B cell (primary cell): ENCODE measurements around the gene MRPS34. TPM values are rescaled to one million over a fixed set of nuclear protein-coding genes. Genes with fewer than 3 reads are reported as not detected.

Experiments
- ATAC-seq: fragments of 200-7000 bp; cut with Tn5 transposase; one replicate; pipeline ENCODE4 v1.10.0; 2021; ENCODE audit warnings: low read depth, mild to moderate bottlenecking, moderate number of reproducible peaks, moderate library complexity
- CTCF ChIA-PET: fragments of 350-600 bp; sonication (Branson Sonifier 250); formaldehyde crosslinking; loops from one replicate; lab custom pipeline; 2021; ENCODE audit warnings: antibody characterized with exemption, inconsistent platforms; lab: Charles Lee
- POLR2A ChIA-PET: fragments of 350-600 bp; sonication (Branson Sonifier 250); formaldehyde crosslinking; loops from one replicate; lab custom pipeline; 2021; ENCODE audit warnings: antibody characterized with exemption; lab: Charles Lee
- DNase-seq: peaks from one replicate; pipeline ENCODE4 v3.0.0; 2013
- H2AFZ ChIP-seq: 2 replicates; pipeline ENCODE4 v1.6.1; 2012; ENCODE audit warnings: mild to moderate bottlenecking, low read depth, low read length; ENCODE audit not compliant: insufficient read depth, poor library complexity, severe bottlenecking
- H3K27ac ChIP-seq, 2 donors: 1 replicate in 1 of 2; 2 replicates in 1 of 2; pipeline ENCODE4 v1.5.1; 2012 to 2013; ENCODE audit warnings: low read length in 2 of 2, mild to moderate bottlenecking in 2 of 2, moderate library complexity in 1 of 2
- H3K27me3 ChIP-seq, 4 experiments: fragments of 200-600 bp in 1 of 4; sonication (generic) in 1 of 4; replicated peaks in 1 of 4; 1 replicate in 2 of 4; 2 replicates in 2 of 4; pipeline versions ENCODE4 v1.6.1 to v1.7.0; 2013 to 2016; ENCODE audit warnings: low read length in 3 of 4, mild to moderate bottlenecking in 2 of 4, mixed read lengths in 1 of 4, moderate library complexity in 1 of 4; ENCODE audit not compliant: insufficient read depth in 4 of 4, control insufficient read depth in 3 of 4; ENCODE audit errors: control extremely low read depth in 1 of 4
- H3K36me3 ChIP-seq, 2 experiments: replicated peaks in 1 of 2; 1 replicate in 1 of 2; 2 replicates in 1 of 2; pipeline versions ENCODE4 v1.6.1 to v1.7.1; 2013; ENCODE audit warnings: low read length in 1 of 2; ENCODE audit not compliant: insufficient read depth in 2 of 2, control insufficient read depth in 1 of 2; ENCODE audit errors: control extremely low read depth in 1 of 2, extremely low read depth in 1 of 2
- H3K4me1 ChIP-seq, 2 donors: fragments of 200-600 bp in 1 of 2; sonication (generic) in 1 of 2; 1 replicate in 1 of 2; 2 replicates in 1 of 2; pipeline versions ENCODE4 v1.5.1 to v1.6.1; 2013 to 2017; ENCODE audit warnings: low read length in 2 of 2; ENCODE audit not compliant: control insufficient read depth in 2 of 2, insufficient read depth in 2 of 2
- H3K4me2 ChIP-seq: replicated peaks from 2 replicates; pipeline ENCODE3; 2012; ENCODE audit warnings: mild to moderate bottlenecking, low read depth, low read length; ENCODE audit not compliant: poor library complexity, severe bottlenecking
- H3K4me3 ChIP-seq, 5 experiments: fragments of 200-600 bp in 1 of 5; sonication (generic) in 1 of 5; 1 replicate in 3 of 5; 2 replicates in 2 of 5; pipeline versions ENCODE4 v1.5.1 to v1.7.0; 2011 to 2016; ENCODE audit warnings: low read length in 4 of 5, mild to moderate bottlenecking in 4 of 5, low read depth in 2 of 5, control low read depth in 1 of 5, moderate library complexity in 1 of 5; ENCODE audit not compliant: insufficient read depth in 1 of 5; ENCODE audit errors: control extremely low read depth in 1 of 5, extremely low read depth in 1 of 5
- H3K79me2 ChIP-seq: fragments of 200-600 bp; sonication (generic); one replicate; pipeline ENCODE4 v1.6.0; 2016; ENCODE audit warnings: low read length; ENCODE audit not compliant: control insufficient read depth, insufficient read depth
- H3K9ac ChIP-seq: fragments of 200-600 bp; sonication (generic); 2 replicates; pipeline ENCODE4 v1.6.1; 2017; ENCODE audit warnings: mild to moderate bottlenecking, low read length, moderate library complexity
- H3K9me3 ChIP-seq, 3 donors: one replicate each; pipeline versions ENCODE4 v1.6.1 to v1.7.1; 2013; ENCODE audit warnings: low read length in 2 of 3; ENCODE audit not compliant: control insufficient read depth in 2 of 3, insufficient read depth in 1 of 3; ENCODE audit errors: control extremely low read depth in 1 of 3
- H4K20me1 ChIP-seq: 2 replicates; pipeline ENCODE4 v1.6.0; 2012; ENCODE audit warnings: mild to moderate bottlenecking, low read length; ENCODE audit not compliant: insufficient read depth, control insufficient read depth, poor library complexity, severe bottlenecking
- H3K27ac Mint-ChIP-seq: one replicate; pipeline ENCODE4 v1.8.0; 2021; ENCODE audit warnings: mixed read lengths
- H3K27me3 Mint-ChIP-seq: one replicate; pipeline ENCODE4 v1.8.0; 2021; ENCODE audit warnings: mixed read lengths
- H3K4me1 Mint-ChIP-seq: one replicate; pipeline ENCODE4 v1.8.0; 2021; ENCODE audit warnings: mixed read lengths
- H3K4me3 Mint-ChIP-seq: one replicate; pipeline ENCODE4 v1.8.0; 2021; ENCODE audit warnings: mixed read lengths
- H3K9me3 Mint-ChIP-seq: one replicate; pipeline ENCODE4 v1.8.0; 2022; ENCODE audit warnings: mixed read lengths; ENCODE audit not compliant: insufficient read depth
- EZH2 ChIP-seq: IDR thresholded peaks from 2 replicates; pipeline ENCODE4 v1.6.1; 2012; ENCODE audit warnings: borderline replicate concordance, low read depth, mild to moderate bottlenecking, moderate library complexity, low read length; ENCODE audit not compliant: insufficient read depth, poor library complexity, severe bottlenecking
- WGBS: methylation state at CpG from one replicate; pipeline ENCODE4 v1.1.5; 2013; ENCODE audit warnings: missing lambda C conversion rate; ENCODE audit not compliant: insufficient coverage; 5-methylcytosine and 5-hydroxymethylcytosine counted together
- intact Hi-C: fragments of 100-400 bp; cut with micrococcal nuclease; formaldehyde crosslinking; loops from one replicate; pipeline ENCODE4 v1.10.0; 2022
- polyA plus RNA-seq: library from polyadenylated mRNA; depleted of rRNA; stranded (reverse); fragments of >200 nt; gene quantifications from 2 replicates; pipeline ENCODE4 v1.2.3, GENCODE V29; 2012
- total RNA-seq, 2 donors: library from RNA; stranded (reverse); fragments of 120-200 nt in 1 of 2; gene quantifications; 1 replicate in 1 of 2; 2 replicates in 1 of 2; pipeline versions ENCODE4 v1.2.3 to v1.2.4, GENCODE V29; 2013 to 2022
- TF ChIP-seq, protein P1 (sequence below): fragments of 200-600 bp; IDR thresholded peaks from one replicate; pipeline ENCODE4 v1.8.0; 2022; ENCODE audit warnings: antibody characterized with exemption, mild to moderate bottlenecking

The MRPS34 gene
- total and polyA plus RNA-seq, 2 donors (not counting 1 experiment from before 2014, with no cell fraction given), result 44.6 to 55.2 TPM

DNA sequence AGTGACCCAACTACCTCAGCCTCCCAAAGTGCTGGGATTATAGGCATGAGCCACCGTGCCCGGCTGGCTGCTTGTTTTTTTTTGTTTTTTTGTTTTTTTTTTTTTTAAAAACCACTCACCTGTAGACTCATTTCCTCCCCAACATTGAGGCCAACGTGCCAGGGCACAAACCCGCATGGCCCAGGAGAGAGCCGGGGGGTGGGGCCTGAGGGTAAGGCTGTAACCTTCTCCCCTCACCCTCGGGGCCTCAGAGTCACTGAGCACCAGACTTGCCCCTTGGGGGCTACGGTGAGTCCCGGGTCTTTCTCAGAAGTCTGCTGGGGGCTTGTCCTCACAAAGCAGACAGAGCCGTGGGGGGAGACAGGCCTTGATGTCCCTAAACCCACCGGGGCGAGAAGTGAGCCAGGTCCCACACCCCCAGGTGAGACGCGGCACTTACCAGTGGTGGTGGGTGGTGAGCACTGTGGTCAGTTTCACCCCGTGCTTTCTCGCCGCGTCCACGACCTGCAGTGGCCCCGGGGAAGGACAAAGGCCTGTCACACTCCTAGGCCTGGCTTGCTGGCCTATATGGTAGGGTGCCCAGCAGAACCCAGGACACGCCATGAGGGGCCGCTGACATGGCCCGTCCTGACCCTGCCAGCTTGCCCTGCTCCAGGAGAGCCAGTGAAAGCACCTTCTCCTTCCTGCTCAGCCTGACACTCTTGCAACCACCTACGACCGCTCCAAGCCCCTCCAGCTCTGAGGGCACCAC, 49.1 kb upstream of the MRPS34 start:
- no peaks in the 10 kb centered on the region for H3K9me3 Mint-ChIP-seq
- no peak overlapping the region for H3K27ac ChIP-seq
- H3K27me3 Mint-ChIP-seq, result no peaks in the 10 kb centered on the region
- peaks cover 7 to 10% of the 10 kb centered on the region in 2 donors for H3K4me1 ChIP-seq
- H3K4me3 ChIP-seq, result no peak overlapping the region
- ChIA-PET CTCF (no interaction called here), POLR2A (no interaction called here)
- no peaks in the 10 kb centered on the region for H3K27me3 ChIP-seq
- no peaks in the 10 kb centered on the region for H3K9me3 ChIP-seq
- intact Hi-C loops, result no loop called here
- peaks cover 18% of the 10 kb centered on the region for H3K4me1 Mint-ChIP-seq
- peaks cover 0 to 39% of the 10 kb centered on the region in 2 experiments for H3K36me3 ChIP-seq
- TF ChIP-seq EZH2, result no peak
- TF ChIP-seq, protein P1, sequence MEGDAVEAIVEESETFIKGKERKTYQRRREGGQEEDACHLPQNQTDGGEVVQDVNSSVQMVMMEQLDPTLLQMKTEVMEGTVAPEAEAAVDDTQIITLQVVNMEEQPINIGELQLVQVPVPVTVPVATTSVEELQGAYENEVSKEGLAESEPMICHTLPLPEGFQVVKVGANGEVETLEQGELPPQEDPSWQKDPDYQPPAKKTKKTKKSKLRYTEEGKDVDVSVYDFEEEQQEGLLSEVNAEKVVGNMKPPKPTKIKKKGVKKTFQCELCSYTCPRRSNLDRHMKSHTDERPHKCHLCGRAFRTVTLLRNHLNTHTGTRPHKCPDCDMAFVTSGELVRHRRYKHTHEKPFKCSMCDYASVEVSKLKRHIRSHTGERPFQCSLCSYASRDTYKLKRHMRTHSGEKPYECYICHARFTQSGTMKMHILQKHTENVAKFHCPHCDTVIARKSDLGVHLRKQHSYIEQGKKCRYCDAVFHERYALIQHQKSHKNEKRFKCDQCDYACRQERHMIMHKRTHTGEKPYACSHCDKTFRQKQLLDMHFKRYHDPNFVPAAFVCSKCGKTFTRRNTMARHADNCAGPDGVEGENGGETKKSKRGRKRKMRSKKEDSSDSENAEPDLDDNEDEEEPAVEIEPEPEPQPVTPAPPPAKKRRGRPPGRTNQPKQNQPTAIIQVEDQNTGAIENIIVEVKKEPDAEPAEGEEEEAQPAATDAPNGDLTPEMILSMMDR, result no peak
- peaks cover 50% of the 10 kb centered on the region for H3K79me2 ChIP-seq
- H3K27ac Mint-ChIP-seq, result no peak overlapping the region
- H3K4me3 Mint-ChIP-seq, result no peak overlapping the region
- peaks cover 56% of the 10 kb centered on the region for H4K20me1 ChIP-seq
- H3K4me2 ChIP-seq, result no peak overlapping the region
- H2AFZ ChIP-seq, result no peak overlapping the region
- WGBS, result 93% methylated on average over 22 of the region's 24 CpGs
- ATAC-seq, result no peak
- DNase-seq, result no peak
- H3K9ac ChIP-seq, result no peak overlapping the region

DNA sequence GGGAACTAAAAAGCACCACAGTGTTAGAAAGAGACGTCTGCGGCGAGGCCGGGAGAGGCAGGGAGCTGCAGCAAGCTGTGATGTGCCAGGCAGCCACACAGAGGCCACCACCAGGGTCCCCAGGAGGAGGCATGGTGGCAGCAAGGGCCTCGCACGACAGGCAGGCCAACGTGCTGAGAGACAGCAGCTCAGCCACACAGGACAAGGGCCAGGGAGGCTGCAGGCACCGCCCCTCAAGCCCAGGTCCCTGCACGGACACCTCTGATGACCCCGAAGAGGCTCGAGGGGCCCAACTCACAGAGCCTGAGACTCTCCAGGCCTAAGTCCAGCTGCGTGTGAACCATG, 48.0 kb upstream of the MRPS34 start:
- ChIA-PET CTCF (no interaction called here), POLR2A (no interaction called here)
- Histone ChIP-seq H3K27ac (no peak overlapping the region), H3K79me2 (peaks cover 50% of the 10 kb centered on the region), H3K4me3 (no peak overlapping the region), H3K27me3 (no peaks in the 10 kb centered on the region), H3K4me1 (peaks cover 7 to 9% of the 10 kb centered on the region in 2 donors), H3K9ac (no peak overlapping the region), H3K36me3 (peaks cover 0 to 49% of the 10 kb centered on the region in 2 experiments), H4K20me1 (peaks cover 56% of the 10 kb centered on the region), H2AFZ (no peak overlapping the region), H3K4me2 (no peak overlapping the region), H3K9me3 (no peaks in the 10 kb centered on the region)
- intact Hi-C loops, result no loop called here
- H3K9me3 Mint-ChIP-seq, result no peaks in the 10 kb centered on the region
- no peak for TF ChIP-seq EZH2
- TF ChIP-seq, protein P1, result no peak
- 97% methylated on average over 12 of the region's 12 CpGs for WGBS
- no peak for DNase-seq
- H3K4me1 Mint-ChIP-seq, result peaks cover 16% of the 10 kb centered on the region
- H3K4me3 Mint-ChIP-seq, result no peak overlapping the region
- no peaks in the 10 kb centered on the region for H3K27me3 Mint-ChIP-seq
- H3K27ac Mint-ChIP-seq, result no peak overlapping the region
- ATAC-seq, result no peak
